HEK293 (cell line): Measurements from ENCODE around the gene LY6G5C.

ENCODE experiments used
- BCL11B ChIP-seq: fragments of 450-650 bp; formaldehyde crosslinking; IDR thresholded peaks from 2 replicates; pipeline ENCODE4 v1.5.1; 2016; ENCODE audit warnings: low read depth, missing biosample characterization, missing genetic modification characterization
- CTCF ChIP-seq: fragments of 450-650 bp; formaldehyde crosslinking; IDR thresholded peaks from 2 replicates; pipeline ENCODE4 v1.5.1; 2016; ENCODE audit warnings: missing biosample characterization, missing genetic modification characterization
- FEZF1 ChIP-seq: fragments of 450-650 bp; formaldehyde crosslinking; IDR thresholded peaks from 2 replicates; pipeline ENCODE4 v1.5.1; 2016; ENCODE audit warnings: missing biosample characterization, missing genetic modification characterization
- HOXA7 ChIP-seq: sonication (generic); formaldehyde crosslinking; IDR thresholded peaks from 2 replicates; pipeline ENCODE4 v1.8.1; 2022; ENCODE audit warnings: missing genetic modification reagents, borderline replicate concordance
- HOXC10 ChIP-seq: sonication (generic); formaldehyde crosslinking; IDR thresholded peaks from 2 replicates; pipeline ENCODE4 v1.8.1; 2023; ENCODE audit warnings: mild to moderate bottlenecking, missing genetic modification reagents
- SETDB1 ChIP-seq: IDR thresholded peaks from one replicate; pipeline ENCODE4 v1.6.1; 2017; ENCODE audit warnings: mild to moderate bottlenecking, low read length, moderate library complexity, mixed read lengths; ENCODE audit not compliant: insufficient read length
- ZBTB20 ChIP-seq: fragments of 450-650 bp; formaldehyde crosslinking; IDR thresholded peaks from 2 replicates; pipeline ENCODE4 v1.5.1; 2016; ENCODE audit warnings: missing biosample characterization, missing genetic modification characterization
- ZNF140 ChIP-seq: fragments of 450-650 bp; formaldehyde crosslinking; IDR thresholded peaks from 2 replicates; pipeline ENCODE4 v1.5.1; 2016; ENCODE audit warnings: missing biosample characterization, missing genetic modification characterization
- ZNF23 ChIP-seq: fragments of 450-650 bp; formaldehyde crosslinking; IDR thresholded peaks from 2 replicates; pipeline ENCODE4 v1.5.1; 2016; ENCODE audit warnings: missing biosample characterization, missing genetic modification characterization, borderline replicate concordance
- ZNF302 ChIP-seq: fragments of 450-650 bp; formaldehyde crosslinking; IDR thresholded peaks from 2 replicates; pipeline ENCODE4 v1.5.1; 2016; ENCODE audit warnings: missing biosample characterization, missing genetic modification characterization, low read depth
- ZNF513 ChIP-seq: fragments of 450-650 bp; IDR thresholded peaks from 2 replicates; pipeline ENCODE4 v1.5.1; 2018; ENCODE audit warnings: missing biosample characterization, missing genetic modification characterization
- ZNF626 ChIP-seq: fragments of 450-650 bp; sonication (Bioruptor Pico); formaldehyde crosslinking; IDR thresholded peaks from 2 replicates; pipeline ENCODE4 v1.5.1; 2018; ENCODE audit warnings: missing biosample characterization, missing genetic modification characterization, inconsistent platforms
- ZNF629 ChIP-seq: fragments of 450-650 bp; formaldehyde crosslinking; IDR thresholded peaks from 2 replicates; pipeline ENCODE4 v1.5.1; 2017; ENCODE audit warnings: missing biosample characterization, missing genetic modification characterization

DNA sequence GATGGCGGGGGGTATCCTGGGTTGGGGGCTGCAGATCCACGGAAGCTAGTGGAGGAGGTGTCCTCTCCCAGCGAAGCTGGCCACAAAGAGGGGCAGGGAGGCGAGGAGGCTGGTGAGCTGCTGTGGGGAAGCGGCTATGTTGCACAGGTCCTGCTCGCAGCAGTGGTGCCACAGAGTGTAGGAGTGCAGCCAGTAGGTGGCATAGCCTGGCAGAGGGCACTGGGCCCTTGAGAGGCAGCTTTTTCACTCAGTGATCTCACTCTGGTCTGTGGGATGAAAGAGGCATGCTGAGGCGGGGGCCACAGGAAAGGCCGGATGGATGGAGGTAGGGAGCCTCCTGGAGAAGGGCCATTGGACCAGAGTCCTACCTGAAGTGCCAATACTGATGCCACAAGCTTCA lies 31.4 kb upstream of the LY6G5C start:
- TF ChIP-seq CTCF (tag by site-specific recombination), result peak; percentile 42; the same call in 1 of the 2 replicates
- no peak for TF ChIP-seq HOXC10
- no peak for TF ChIP-seq ZNF302
- TF ChIP-seq BCL11B (tag by site-specific recombination), result no peak
- no peak for TF ChIP-seq HOXA7 (CRISPR knock-in tag)
- 0 out of 2 replicates have a peak, but pooled peaks have one; percentile 33 for TF ChIP-seq ZBTB20 (tag by site-specific recombination)
- TF ChIP-seq FEZF1 (tag by site-specific recombination), result no peak
- no peak for TF ChIP-seq ZNF23 (tag by site-specific recombination)
- no peak for TF ChIP-seq ZNF629 (tag by site-specific recombination)
- no peak for TF ChIP-seq ZNF140 (tag by site-specific recombination)
- no peak for TF ChIP-seq ZNF626 (tag by site-specific recombination)
- no peak for TF ChIP-seq SETDB1
- no peak for TF ChIP-seq ZNF513
